ENCODE results near the gene IER3IP1.

IER3IP1 gene

DNA sequence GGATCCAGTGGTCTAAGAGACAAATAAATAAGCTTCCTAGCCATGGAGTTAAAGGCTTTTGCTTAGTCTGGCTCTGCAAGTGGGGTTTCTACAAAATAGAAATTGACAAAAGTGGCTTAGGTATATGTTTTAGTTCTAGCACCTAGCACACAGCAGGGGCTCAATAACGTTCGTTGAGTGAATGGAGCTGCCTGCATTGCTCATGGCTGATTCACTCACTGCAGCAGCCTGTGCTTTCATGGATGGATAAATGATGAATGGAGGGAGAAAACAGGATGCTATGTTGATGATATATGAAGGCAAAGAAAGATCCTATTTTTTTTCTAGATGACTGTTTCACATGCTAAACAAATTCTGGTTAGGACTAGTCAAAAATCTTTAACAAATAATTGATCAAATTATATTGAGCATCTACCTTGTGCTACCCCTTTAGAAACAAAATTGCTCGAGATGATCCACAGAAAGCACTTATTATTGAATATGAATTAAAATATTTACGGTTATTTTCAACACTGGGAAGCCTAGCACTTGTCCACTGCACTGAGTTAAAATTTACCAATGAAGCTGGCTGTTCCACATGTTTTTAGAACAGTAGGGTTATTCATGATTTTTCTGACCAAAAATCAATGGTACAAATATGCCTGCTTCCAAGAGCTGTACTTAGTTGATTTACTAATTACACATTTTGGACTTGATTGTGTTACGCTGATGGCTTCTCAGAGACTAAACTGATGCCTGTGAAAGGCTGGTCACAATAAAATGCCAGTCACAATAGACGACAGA lies 65.5 kb downstream of the IER3IP1 start:
- H3K27ac ChIP-seq (ENCODE audit: low read depth, low read length): no peak overlapping the region
- no peaks in the 10 kb centered on the region for H3K27me3 ChIP-seq (ENCODE audit: control insufficient read depth, insufficient read depth, low read length)
- H3K4me1 ChIP-seq (ENCODE audit: control insufficient read depth, insufficient read depth, low read length): no peaks in the 10 kb centered on the region
- no peak overlapping the region for H3K4me3 ChIP-seq (ENCODE audit: low read length)
- H3K9ac ChIP-seq (ENCODE audit: low read length): no peak overlapping the region
- peaks cover 9% of the 10 kb centered on the region for H3K36me3 ChIP-seq (ENCODE audit: control insufficient read depth, insufficient read depth, low read length)

DNA sequence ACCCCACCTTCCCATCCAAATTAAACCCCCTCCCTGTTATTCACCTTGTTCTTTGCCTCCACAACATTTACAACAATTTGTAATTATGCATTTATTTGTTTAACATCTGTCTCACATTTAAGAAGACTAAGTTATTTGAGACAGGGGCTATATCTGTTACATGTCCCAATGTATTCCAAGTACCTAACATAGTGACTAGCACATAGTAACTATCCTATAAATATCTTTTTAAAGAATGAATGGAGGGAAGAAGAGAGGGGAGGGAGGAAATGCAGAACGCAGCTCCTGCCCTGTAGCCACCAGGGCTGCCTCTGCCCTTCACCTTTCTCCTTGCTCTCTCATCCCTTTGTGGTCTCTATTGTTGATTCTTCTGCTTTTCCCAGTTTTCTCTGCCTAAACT lies 66.4 kb downstream of the IER3IP1 start:
- H3K27me3 ChIP-seq (ENCODE audit: control insufficient read depth, insufficient read depth, low read length): no peaks in the 10 kb centered on the region
- no peak overlapping the region for H3K27ac ChIP-seq (ENCODE audit: low read depth, low read length)
- no peak overlapping the region for H3K9ac ChIP-seq (ENCODE audit: low read length)
- H3K36me3 ChIP-seq (ENCODE audit: control insufficient read depth, insufficient read depth, low read length): peaks cover 6% of the 10 kb centered on the region
- no peaks in the 10 kb centered on the region for H3K4me1 ChIP-seq (ENCODE audit: control insufficient read depth, insufficient read depth, low read length)
- H3K4me3 ChIP-seq (ENCODE audit: low read length): no peak overlapping the region

DNA sequence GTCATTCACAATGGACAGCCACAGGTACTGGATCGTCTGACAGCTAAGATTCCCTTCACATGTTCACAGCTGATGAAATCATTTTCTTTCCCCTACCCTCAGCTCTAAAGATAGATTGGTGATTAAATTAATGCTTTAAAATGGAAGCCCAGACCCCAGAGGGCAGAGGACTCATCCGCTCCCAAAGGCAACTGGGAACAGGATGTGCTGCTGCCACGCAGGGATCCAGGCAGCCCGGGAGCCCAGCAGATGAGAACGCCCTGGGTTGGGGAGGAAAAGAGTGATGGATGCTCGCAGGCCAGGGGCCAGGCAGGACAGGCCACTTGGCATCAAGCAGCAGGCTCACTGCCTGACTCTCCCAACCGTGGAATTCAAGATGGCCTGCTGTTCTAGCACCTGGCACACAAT lies 67.2 kb downstream of the IER3IP1 start:
- Histone ChIP-seq H3K27ac (ENCODE audit: low read depth, low read length) (no peak overlapping the region), H3K9ac (ENCODE audit: low read length) (no peak overlapping the region), H3K4me3 (ENCODE audit: low read length) (no peak overlapping the region), H3K4me1 (ENCODE audit: control insufficient read depth, insufficient read depth, low read length) (no peaks in the 10 kb centered on the region), H3K36me3 (ENCODE audit: control insufficient read depth, insufficient read depth, low read length) (peaks cover 6% of the 10 kb centered on the region), H3K27me3 (ENCODE audit: control insufficient read depth, insufficient read depth, low read length) (no peaks in the 10 kb centered on the region)

DNA sequence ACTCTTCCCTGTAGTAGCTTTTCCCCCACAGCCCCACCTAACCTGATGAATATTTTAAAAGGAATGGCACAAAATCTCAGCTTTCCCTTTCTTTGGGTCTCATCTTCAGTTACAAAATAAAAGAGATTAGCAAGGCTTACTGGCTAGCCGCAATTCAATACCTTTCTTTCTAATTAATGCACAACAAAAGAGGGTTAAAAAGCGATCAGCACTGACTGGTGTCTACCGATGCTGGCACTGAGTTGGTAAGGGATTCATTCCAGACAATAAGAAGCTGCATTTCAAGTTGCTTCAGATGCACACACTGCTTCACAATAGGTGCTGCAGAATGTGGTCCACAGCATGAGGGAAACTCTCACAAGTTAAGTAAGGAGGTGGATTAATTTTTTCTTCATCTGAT lies 67.8 kb downstream of the IER3IP1 start:
- peaks cover 6% of the 10 kb centered on the region for H3K36me3 ChIP-seq (ENCODE audit: control insufficient read depth, insufficient read depth, low read length)
- H3K4me1 ChIP-seq (ENCODE audit: control insufficient read depth, insufficient read depth, low read length): no peaks in the 10 kb centered on the region
- H3K9ac ChIP-seq (ENCODE audit: low read length): no peak overlapping the region
- no peak overlapping the region for H3K27ac ChIP-seq (ENCODE audit: low read depth, low read length)
- no peaks in the 10 kb centered on the region for H3K27me3 ChIP-seq (ENCODE audit: control insufficient read depth, insufficient read depth, low read length)
- no peak overlapping the region for H3K4me3 ChIP-seq (ENCODE audit: low read length)

All from rectal smooth muscle tissue (tissue), 1 donor.